KMS-11 (cell line): ENCODE data around the gene SPTBN1.

Experiments used
- H2AFZ ChIP-seq: fragments of 200-600 bp; sonication (generic); 2 replicates; pipeline ENCODE4 v1.6.1; 2016; ENCODE audit warnings: antibody characterized with exemption, mixed run types, low read depth
- H3K27ac ChIP-seq: fragments of 200-600 bp; sonication (generic); 2 replicates; pipeline ENCODE4 v1.6.1; 2016; ENCODE audit warnings: mild to moderate bottlenecking, mixed run types
- H3K27me3 ChIP-seq: fragments of 200-600 bp; sonication (generic); 2 replicates; pipeline ENCODE4 v1.6.1; 2017; ENCODE audit warnings: mild to moderate bottlenecking, low read depth, mixed run types, moderate library complexity; ENCODE audit not compliant: insufficient read depth
- H3K36me3 ChIP-seq: fragments of 200-600 bp; sonication (generic); 2 replicates; pipeline ENCODE4 v1.6.1; 2017; ENCODE audit warnings: mild to moderate bottlenecking, mixed run types; ENCODE audit not compliant: insufficient read depth
- H3K4me1 ChIP-seq: fragments of 200-600 bp; sonication (generic); 2 replicates; pipeline ENCODE4 v1.6.1; 2016; ENCODE audit warnings: mild to moderate bottlenecking, low read depth, mixed run types; ENCODE audit not compliant: poor library complexity, severe bottlenecking
- H3K4me2 ChIP-seq: fragments of 200-600 bp; sonication (generic); 2 replicates; pipeline ENCODE4 v1.7.0; 2016; ENCODE audit warnings: mild to moderate bottlenecking, mixed run types
- H3K4me3 ChIP-seq: fragments of 200-600 bp; sonication (generic); IDR thresholded peaks from 2 replicates; pipeline ENCODE4 v1.6.1; 2017; ENCODE audit warnings: low read depth, low read length, mixed read lengths; ENCODE audit not compliant: insufficient read depth
- H3K79me2 ChIP-seq: fragments of 200-600 bp; sonication (generic); 2 replicates; pipeline ENCODE4 v1.6.1; 2016; ENCODE audit warnings: low read depth, mixed run types; ENCODE audit not compliant: insufficient read depth
- H3K9ac ChIP-seq: fragments of 200-600 bp; sonication (generic); 2 replicates; pipeline ENCODE4 v1.6.1; 2016; ENCODE audit warnings: mild to moderate bottlenecking, mixed run types
- H4K20me1 ChIP-seq: fragments of 200-600 bp; sonication (generic); 2 replicates; pipeline ENCODE4 v1.6.1; 2016; ENCODE audit warnings: mild to moderate bottlenecking, mixed run types; ENCODE audit not compliant: insufficient read depth
- CTCF ChIP-seq: fragments of 200-600 bp; sonication (generic); conservative IDR thresholded peaks from 2 replicates; pipeline ENCODE4 v1.6.1; 2017; ENCODE audit warnings: low read depth, mild to moderate bottlenecking, antibody characterized with exemption, low read length, moderate library complexity, mixed read lengths

The SPTBN1 gene

GRCh38 chr2:54575379-54575888 lies 119.3 kb downstream of the SPTBN1 start:
- no peaks in the 10 kb centered on the region for H3K27me3 ChIP-seq
- peaks cover 100% of the 10 kb centered on the region for H3K79me2 ChIP-seq
- H3K4me2 ChIP-seq, result peak overlapping the region; percentile 4; the same call in 1 of the 2 replicates
- TF ChIP-seq CTCF, result no peak
- H3K36me3 ChIP-seq, result no peaks in the 10 kb centered on the region
- peaks cover 99% of the 10 kb centered on the region for H3K4me1 ChIP-seq
- H4K20me1 ChIP-seq, result peaks cover 16% of the 10 kb centered on the region
- H2AFZ ChIP-seq, result no peak overlapping the region
- H3K27ac ChIP-seq, result no peak overlapping the region
- H3K9ac ChIP-seq, result no peak overlapping the region
- H3K4me3 ChIP-seq, result no peak overlapping the region

DNA sequence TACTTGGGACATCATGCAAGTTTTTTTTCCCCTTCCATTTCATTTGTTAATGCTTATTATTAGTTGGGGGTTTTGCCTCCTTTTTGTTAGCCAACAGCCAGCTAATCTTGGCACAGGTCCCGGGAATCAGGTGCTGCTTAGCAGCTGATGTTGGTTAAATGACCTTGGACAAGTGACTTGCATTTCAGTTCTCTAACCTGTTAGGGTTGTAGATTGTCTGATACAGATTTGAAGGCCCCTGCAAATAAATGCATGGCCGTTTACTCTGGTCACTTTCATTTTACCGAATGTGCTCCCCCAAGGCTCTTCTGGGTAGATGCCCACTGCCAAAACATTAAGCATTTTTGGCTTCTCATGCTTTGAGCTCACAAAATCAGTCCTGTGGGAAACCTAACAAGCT lies 120.9 kb downstream of the SPTBN1 start:
- peaks cover 20% of the 10 kb centered on the region for H4K20me1 ChIP-seq
- no peak for TF ChIP-seq CTCF
- peak overlapping the region; percentile 31; the same call in 1 of the 2 replicates for H3K4me2 ChIP-seq
- no peaks in the 10 kb centered on the region for H3K27me3 ChIP-seq
- no peak overlapping the region for H3K4me3 ChIP-seq
- H3K36me3 ChIP-seq, result no peaks in the 10 kb centered on the region
- no peak overlapping the region for H3K9ac ChIP-seq
- no peak overlapping the region for H2AFZ ChIP-seq
- peaks cover 99% of the 10 kb centered on the region for H3K79me2 ChIP-seq
- H3K4me1 ChIP-seq, result peaks cover 89% of the 10 kb centered on the region
- H3K27ac ChIP-seq, result no peak overlapping the region

DNA sequence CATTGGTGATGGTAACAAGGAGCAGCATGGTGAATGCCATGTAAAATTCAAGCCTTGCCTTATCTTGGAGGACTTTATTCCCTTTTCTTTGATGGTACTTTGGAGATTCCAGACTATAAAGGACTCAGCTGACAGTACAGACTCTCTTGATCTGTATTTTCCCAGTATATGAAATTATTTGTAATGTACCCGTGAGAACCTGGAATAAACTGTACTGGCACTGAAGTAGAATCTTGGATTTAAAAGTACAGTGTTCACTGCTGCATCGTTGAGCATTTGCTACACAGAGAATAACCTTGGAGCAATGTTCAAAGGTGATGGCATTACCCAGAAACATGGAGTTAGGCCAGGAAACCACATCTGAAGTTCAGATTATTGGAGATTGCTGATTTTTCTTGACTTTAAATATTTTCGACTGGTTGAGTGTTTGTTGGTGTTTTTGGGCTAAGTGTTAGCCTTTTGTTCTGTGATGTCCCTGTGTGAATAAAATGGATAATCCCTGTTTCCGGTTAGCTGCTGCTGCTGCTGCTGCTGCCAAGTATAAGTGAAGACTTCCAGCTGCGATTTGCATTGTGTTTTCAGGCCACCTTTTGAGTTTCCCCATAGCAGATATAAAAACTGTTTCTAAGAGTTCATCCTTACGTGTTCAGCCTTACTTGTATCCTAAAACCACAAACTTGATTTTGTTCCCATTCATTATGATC lies 122.0 kb downstream of the SPTBN1 start:
- Histone ChIP-seq H3K9ac (no peak overlapping the region), H3K4me1 (peaks cover 78% of the 10 kb centered on the region), H3K27ac (no peak overlapping the region), H3K79me2 (peaks cover 99% of the 10 kb centered on the region), H4K20me1 (peaks cover 20% of the 10 kb centered on the region), H3K27me3 (no peaks in the 10 kb centered on the region), H2AFZ (no peak overlapping the region), H3K36me3 (no peaks in the 10 kb centered on the region), H3K4me3 (no peak overlapping the region), H3K4me2 (no peak overlapping the region; the same call in 1 of the 2 replicates)
- no peak for TF ChIP-seq CTCF

DNA sequence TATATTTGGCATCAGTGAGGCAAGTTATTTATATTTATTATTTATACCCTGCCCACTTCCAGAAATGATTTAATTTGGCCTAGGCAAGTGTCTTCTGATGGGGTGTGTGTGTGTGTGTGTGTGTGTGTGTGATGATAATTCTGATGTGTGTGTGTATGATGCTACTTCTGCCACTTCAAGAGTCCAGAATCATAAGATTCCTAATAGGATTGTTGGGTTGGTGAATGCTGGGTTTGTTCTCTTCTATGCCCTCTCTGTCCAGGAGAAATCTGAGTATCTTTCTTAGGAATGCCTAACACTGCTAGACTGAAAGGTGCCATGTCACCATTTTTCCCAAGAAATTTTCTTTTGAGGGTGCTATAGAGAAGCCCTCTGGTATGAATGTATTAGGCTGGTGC lies 122.5 kb downstream of the SPTBN1 start:
- Histone ChIP-seq H3K9ac (no peak overlapping the region), H3K27ac (no peak overlapping the region), H3K4me1 (peaks cover 72% of the 10 kb centered on the region), H3K36me3 (no peaks in the 10 kb centered on the region), H2AFZ (no peak overlapping the region), H3K79me2 (peaks cover 99% of the 10 kb centered on the region), H3K4me2 (no peak overlapping the region), H3K4me3 (no peak overlapping the region), H4K20me1 (peaks cover 20% of the 10 kb centered on the region), H3K27me3 (no peaks in the 10 kb centered on the region)
- TF ChIP-seq CTCF, result no peak
